GM19397 (cell line): ENCODE measurements around the gene DGKG.

ENCODE experiments used
- ATAC-seq: cut with Tn5 transposase; IDR thresholded peaks from one replicate; pipeline ENCODE4 v1.9.1; 2021; ENCODE audit warnings: mild to moderate bottlenecking, moderate library complexity; ENCODE audit not compliant: unreplicated experiment

DGKG gene

GRCh38 chr3:186320862-186321568 is 41.0 kb downstream of the DGKG start:
- ATAC-seq = no peak

- no peak for ATAC-seq
Observed at GRCh38 chr3:186319945-186320344, 42.1 kb downstream of the DGKG start.

GRCh38 chr3:186318135-186318534 is 43.9 kb downstream of the DGKG start:
- ATAC-seq = no peak

- ATAC-seq = no peak
Observed at GRCh38 chr3:186317478-186317877, 44.6 kb downstream of the DGKG start.

GRCh38 chr3:186316666-186317260 is 45.3 kb downstream of the DGKG start:
- ATAC-seq = no peak

GRCh38 chr3:186315581-186316354 is 46.3 kb downstream of the DGKG start:
- ATAC-seq = no peak

DNA sequence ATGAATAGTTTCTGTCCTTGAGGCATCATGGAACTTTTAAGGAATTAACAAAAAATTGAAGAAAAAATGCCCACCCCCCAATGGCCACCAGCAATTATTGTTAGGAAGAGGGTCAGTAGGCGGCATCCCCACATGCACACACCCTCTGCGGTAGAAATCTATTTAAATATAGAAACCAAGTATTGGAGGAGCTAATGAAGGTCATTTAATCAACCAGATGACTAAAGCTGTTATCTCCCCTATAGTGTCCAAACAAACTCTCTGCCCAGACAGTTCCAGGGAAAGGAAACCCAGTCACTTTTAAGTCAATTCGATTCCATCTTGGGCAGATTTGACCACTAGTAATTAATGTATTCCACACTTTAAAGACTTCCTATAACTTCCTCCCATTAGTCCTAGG is 47.1 kb downstream of the DGKG start:
- ATAC-seq = no peak

GRCh38 chr3:186311441-186311840 is 50.6 kb downstream of the DGKG start:
- ATAC-seq = no peak

DNA sequence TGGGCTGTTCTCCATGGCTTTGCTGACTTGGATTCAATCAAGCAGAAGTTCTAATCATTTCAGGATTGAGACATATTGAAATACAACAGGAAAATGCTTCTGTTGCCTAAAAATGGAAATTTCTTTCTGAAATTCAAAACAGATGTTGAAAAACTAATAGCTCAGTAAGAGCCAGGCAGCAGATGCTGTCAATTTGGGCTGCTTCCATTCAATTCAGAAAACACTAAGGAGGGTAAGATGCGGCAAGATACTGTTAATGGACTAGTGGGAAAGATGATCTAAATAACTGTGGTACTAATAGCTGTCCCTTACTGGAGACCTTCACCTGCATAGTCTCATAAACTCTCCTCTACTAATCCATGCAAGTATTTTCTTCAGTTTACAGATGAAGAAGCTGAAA is 53.5 kb downstream of the DGKG start:
- no peak for ATAC-seq

GRCh38 chr3:186307594-186308221 is 54.3 kb downstream of the DGKG start:
- no peak for ATAC-seq

GRCh38 chr3:186305286-186305685 is 56.7 kb downstream of the DGKG start:
- ATAC-seq = no peak

- ATAC-seq = no peak
Observed at GRCh38 chr3:186303965-186304364, 58.1 kb downstream of the DGKG start.

DNA sequence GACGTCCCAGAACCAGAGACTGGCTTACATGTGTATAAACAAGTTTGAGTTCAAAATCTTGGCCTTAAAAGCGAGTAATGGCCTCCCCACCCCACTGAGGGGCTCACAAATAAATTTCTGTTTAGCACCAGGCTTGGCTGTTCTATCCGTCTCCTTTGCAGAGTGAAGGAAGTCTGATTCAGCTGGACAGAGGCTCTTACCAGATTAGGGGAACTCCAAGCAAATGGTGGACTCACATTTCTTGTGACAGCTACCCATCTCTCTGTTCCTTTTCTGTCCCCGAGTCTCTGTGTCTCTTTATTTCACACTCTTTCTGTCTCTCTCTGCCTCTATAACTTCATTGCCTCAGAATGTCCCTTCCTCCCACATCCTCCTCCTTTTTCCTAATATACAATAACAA is 62.7 kb downstream of the DGKG start:
- ATAC-seq = no peak

- ATAC-seq = no peak
Observed at GRCh38 chr3:186298876-186299275, 63.2 kb downstream of the DGKG start.

DNA sequence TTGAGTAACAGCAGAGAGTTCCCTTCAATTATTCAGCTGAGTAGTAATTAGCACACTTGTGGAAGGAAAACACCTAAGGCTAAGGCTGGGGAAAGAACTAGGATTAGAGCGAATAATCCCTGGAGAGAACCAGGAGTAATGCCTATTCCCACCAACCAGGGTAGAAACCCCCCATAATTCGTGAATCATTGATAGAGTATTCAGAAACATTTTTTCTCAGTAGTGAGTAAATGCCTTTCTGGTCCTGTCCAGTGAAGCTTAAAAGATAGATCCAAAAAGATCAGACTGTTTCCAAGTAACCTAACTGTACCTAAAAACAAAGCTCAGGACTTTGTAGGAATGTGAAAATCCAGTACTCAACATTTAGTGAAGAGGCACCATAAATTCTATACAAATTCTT is 71.2 kb downstream of the DGKG start:
- no peak for ATAC-seq

DNA sequence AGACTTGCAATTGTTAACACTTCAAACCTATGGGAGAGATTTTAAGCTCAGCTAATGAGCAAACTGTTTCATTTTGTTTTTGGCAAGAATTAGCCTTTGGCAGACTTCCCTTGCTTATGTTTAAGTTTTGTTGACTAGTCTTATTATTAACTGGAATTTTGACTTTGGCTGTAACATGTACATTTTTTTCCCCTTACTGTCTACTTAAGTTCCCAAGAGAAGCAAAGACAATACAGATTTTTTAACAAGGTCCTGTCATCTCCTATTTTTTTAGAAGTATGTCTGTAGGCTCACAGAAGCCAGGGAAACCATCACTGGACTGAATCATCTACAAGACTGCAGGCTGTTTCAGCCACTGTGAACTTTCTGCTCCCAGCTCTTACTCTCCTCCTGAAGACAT is 74.3 kb downstream of the DGKG start:
- no peak for ATAC-seq

DNA sequence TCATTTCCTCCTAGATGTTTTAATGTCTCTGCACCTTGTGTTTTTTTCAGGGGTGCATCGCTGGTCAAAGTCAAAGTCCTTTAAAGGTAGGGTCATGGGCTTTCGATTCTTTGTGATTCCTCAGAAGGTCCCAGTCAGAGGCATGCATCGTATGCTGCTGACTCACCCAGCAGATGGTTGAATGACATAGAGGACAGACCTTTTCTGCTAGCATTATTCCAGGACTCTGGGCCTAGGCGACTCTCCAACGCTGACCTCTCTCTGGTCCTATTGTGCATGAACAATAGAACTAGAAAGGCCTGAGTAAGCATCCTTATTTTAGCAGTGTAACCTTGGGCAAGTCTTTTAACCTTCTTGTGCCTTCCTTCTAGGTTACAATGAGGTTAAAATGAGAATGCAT is 75.9 kb downstream of the DGKG start:
- ATAC-seq = no peak

GRCh38 chr3:186284661-186285060 is 77.4 kb downstream of the DGKG start:
- ATAC-seq = no peak

DNA sequence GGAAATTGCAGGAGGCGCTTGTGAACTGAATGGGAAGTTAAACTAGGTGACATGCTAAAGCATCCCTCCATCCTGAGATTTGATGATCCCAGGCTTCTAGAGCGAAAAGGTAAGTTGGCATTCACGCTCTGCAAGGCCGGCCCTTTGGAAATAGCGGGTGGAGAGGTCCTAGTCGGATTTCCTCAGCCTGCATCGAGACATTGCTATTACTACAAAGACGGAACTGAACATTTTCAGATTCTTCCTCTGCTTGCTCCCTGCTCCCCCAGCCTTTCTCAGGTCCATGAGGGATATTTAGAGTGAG is 77.7 kb downstream of the DGKG start:
- no peak for ATAC-seq

- ATAC-seq = no peak
Observed at GRCh38 chr3:186283651-186284348, 78.2 kb downstream of the DGKG start.

DNA sequence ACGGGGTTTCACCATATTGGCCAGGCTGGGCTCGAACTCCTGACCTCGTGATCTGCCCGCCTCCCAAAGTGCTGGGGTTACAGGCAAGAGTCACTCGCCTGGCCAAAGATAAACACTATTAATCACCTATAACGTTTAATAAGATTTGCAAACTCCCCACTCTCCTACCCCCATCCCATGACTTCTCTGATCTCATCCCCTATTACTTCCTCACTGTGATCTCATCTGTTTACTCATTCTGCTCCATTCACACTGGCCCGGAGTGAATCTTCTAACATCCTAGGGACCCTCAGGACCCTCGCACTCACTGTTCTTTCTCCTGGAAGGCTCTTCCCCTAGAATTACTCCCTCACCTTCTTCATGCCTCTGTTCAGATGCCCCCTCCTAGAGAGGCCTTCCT is 78.9 kb downstream of the DGKG start:
- no peak for ATAC-seq
